ENCODE data around the gene KDF1. TPM values are rescaled to one million over a fixed set of nuclear protein-coding genes. Genes with fewer than 3 reads are reported as not detected.

The KDF1 gene
- total and polyA plus RNA-seq, 2 of the 13 experiments (the other 11 are each of a cell fraction or from before 2014, with no cell fraction given) = 1.9 to 4.9 TPM

GRCh38 chr1:26911399-26912146, 48.7 kb downstream of the KDF1 start (continued):
- TF ChIP-seq ZSCAN31 (CRISPR knock-in tag; IDR thresholded peaks at IDR 0.05; ENCODE audit: low read depth) = no peak
- no peak for TF ChIP-seq ATF1 (CRISPR knock-in tag; IDR thresholded peaks at IDR 0.05)
- no peak for TF ChIP-seq ZNF850 (CRISPR knock-in tag; conservative IDR thresholded peaks at IDR 0.05)
- no peak for TF ChIP-seq DR1 (CRISPR knock-in tag; IDR thresholded peaks at IDR 0.05)
- TF ChIP-seq MIER2 (CRISPR knock-in tag; IDR thresholded peaks at IDR 0.05) = no peak
- TF ChIP-seq ZNF513 (CRISPR knock-in tag; conservative IDR thresholded peaks at IDR 0.05) = 0 out of 2 replicates have a peak, but pooled peaks have one; percentile 79
- TF ChIP-seq KLF11 (CRISPR knock-in tag; IDR thresholded peaks at IDR 0.05) = no peak; the same call in 1 of the 2 replicates
- no peak for TF ChIP-seq ASH2L (IDR thresholded peaks at IDR 0.05; ENCODE audit: insufficient read length, low read depth, low read length)
- TF ChIP-seq E2F2 (CRISPR knock-in tag; IDR thresholded peaks at IDR 0.05; ENCODE audit: borderline replicate concordance) = no peak
- no peak for TF ChIP-seq NONO (IDR thresholded peaks at IDR 0.05)
- TF ChIP-seq NONO (CRISPR knock-in tag; conservative IDR thresholded peaks at IDR 0.05) = peak; percentile 65; the same call in 1 of the 2 replicates
- no peak; the same call in none of the 2 replicates for TF ChIP-seq ZFX (CRISPR knock-in tag; IDR thresholded peaks at IDR 0.05; ENCODE audit: low read depth)
- no peak for TF ChIP-seq REL (CRISPR knock-in tag; conservative IDR thresholded peaks at IDR 0.05)
- no peak for TF ChIP-seq ZNF496 (CRISPR knock-in tag; IDR thresholded peaks at IDR 0.05; ENCODE audit: insufficient replicate concordance)
- TF ChIP-seq ZNF709 (CRISPR knock-in tag; IDR thresholded peaks at IDR 0.05) = no peak
- TF ChIP-seq ZNF598 (CRISPR knock-in tag; IDR thresholded peaks at IDR 0.05; ENCODE audit: borderline replicate concordance) = 0 out of 2 replicates have a peak, but pooled peaks have one; percentile 33
- peak; percentile 41 for TF ChIP-seq ZNF883 (CRISPR knock-in tag; IDR thresholded peaks at IDR 0.05; ENCODE audit: not compliant biosample characterization)
- TF ChIP-seq TFE3 (CRISPR knock-in tag; IDR thresholded peaks at IDR 0.05) = no peak
- no peak for TF ChIP-seq HNRNPLL (IDR thresholded peaks at IDR 0.05; ENCODE audit: low read depth, low read length, poor library complexity, severe bottlenecking)
- no peak for TF ChIP-seq ZFP1 (CRISPR knock-in tag; IDR thresholded peaks at IDR 0.05)
- TF ChIP-seq ZNF564 (CRISPR knock-in tag; IDR thresholded peaks at IDR 0.05) = no peak
- no peak for TF ChIP-seq GLI4 (CRISPR knock-in tag; IDR thresholded peaks at IDR 0.05; ENCODE audit: borderline replicate concordance)
- TF ChIP-seq, protein P1, sequence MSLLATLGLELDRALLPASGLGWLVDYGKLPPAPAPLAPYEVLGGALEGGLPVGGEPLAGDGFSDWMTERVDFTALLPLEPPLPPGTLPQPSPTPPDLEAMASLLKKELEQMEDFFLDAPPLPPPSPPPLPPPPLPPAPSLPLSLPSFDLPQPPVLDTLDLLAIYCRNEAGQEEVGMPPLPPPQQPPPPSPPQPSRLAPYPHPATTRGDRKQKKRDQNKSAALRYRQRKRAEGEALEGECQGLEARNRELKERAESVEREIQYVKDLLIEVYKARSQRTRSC (CRISPR knock-in tag; IDR thresholded peaks at IDR 0.05; ENCODE audit: low read depth) = no peak
- TF ChIP-seq ZNF20 (CRISPR knock-in tag; IDR thresholded peaks at IDR 0.05) = no peak
- TF ChIP-seq SOX13 (IDR thresholded peaks at IDR 0.05) = no peak
- TF ChIP-seq SOX13 (CRISPR knock-in tag; conservative IDR thresholded peaks at IDR 0.05 in 1 of 2, IDR thresholded peaks at IDR 0.05 in 1 of 2) = no peak
